Stimulated activated naive CD8-positive, alpha-beta T cell treated with anti-CD3 and anti-CD28 coated beads, Interleukin-15, Interleukin-2, amounts not matched to agents 100 ng/mL and 50 ng/mL, for 24 hours (primary cell): ENCODE measurements around the gene IFI35.

Experiments used
- H3K27ac Mint-ChIP-seq: one replicate; pipeline ENCODE4 v1.8.0; 2021; ENCODE audit warnings: mild to moderate bottlenecking, mixed read lengths
- H3K27me3 Mint-ChIP-seq: one replicate; pipeline ENCODE4 v1.8.0; 2021; ENCODE audit warnings: mixed read lengths
- H3K36me3 Mint-ChIP-seq: one replicate; pipeline ENCODE4 v1.8.0; 2021; ENCODE audit warnings: low read depth, mixed read lengths
- H3K4me1 Mint-ChIP-seq: one replicate; pipeline ENCODE4 v1.8.0; 2021; ENCODE audit warnings: low read depth, mixed read lengths
- H3K4me3 Mint-ChIP-seq: one replicate; pipeline ENCODE4 v1.8.0; 2021; ENCODE audit warnings: mild to moderate bottlenecking, mixed read lengths
- H3K9me3 Mint-ChIP-seq: one replicate; pipeline ENCODE4 v1.8.0; 2021; ENCODE audit warnings: mixed read lengths

The IFI35 gene

GRCh38 chr17:43025766-43026537 lies 19.4 kb downstream of the IFI35 start:
- Mint-ChIP-seq H3K27me3 (no peaks in the 10 kb centered on the region), H3K4me1 (peaks cover 15% of the 10 kb centered on the region), H3K36me3 (no peaks in the 10 kb centered on the region), H3K9me3 (no peaks in the 10 kb centered on the region), H3K27ac (no peak overlapping the region), H3K4me3 (no peak overlapping the region)

DNA sequence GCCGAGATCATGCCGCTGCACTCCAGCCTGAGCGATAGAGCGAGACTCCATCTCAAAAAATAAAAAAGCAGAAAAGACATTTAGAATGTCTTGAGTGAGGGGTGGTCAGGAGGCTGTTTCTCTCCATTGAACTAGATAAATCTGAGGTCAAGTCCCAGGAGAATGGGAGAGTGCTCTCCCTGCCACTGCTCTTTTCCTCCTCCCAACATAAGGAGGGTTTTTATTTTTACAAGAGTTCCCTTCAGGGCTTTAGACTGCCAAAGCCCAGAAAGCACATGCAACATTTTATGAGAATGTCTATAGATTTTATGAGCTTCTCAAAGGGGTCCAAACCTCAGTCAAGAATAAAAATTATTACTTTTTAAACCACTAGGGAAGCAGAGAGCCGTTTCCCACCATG lies 20.0 kb downstream of the IFI35 start:
- Mint-ChIP-seq H3K9me3 (no peaks in the 10 kb centered on the region), H3K4me1 (peaks cover 12% of the 10 kb centered on the region), H3K4me3 (no peak overlapping the region), H3K36me3 (no peaks in the 10 kb centered on the region), H3K27me3 (no peaks in the 10 kb centered on the region), H3K27ac (no peak overlapping the region)

- Mint-ChIP-seq H3K9me3 (no peaks in the 10 kb centered on the region), H3K4me3 (no peak overlapping the region), H3K27ac (no peak overlapping the region), H3K4me1 (peaks cover 9% of the 10 kb centered on the region), H3K36me3 (no peaks in the 10 kb centered on the region), H3K27me3 (no peaks in the 10 kb centered on the region)
These were observed 20.8 kb downstream of the IFI35 start for GRCh38 chr17:43027091-43028032.

DNA sequence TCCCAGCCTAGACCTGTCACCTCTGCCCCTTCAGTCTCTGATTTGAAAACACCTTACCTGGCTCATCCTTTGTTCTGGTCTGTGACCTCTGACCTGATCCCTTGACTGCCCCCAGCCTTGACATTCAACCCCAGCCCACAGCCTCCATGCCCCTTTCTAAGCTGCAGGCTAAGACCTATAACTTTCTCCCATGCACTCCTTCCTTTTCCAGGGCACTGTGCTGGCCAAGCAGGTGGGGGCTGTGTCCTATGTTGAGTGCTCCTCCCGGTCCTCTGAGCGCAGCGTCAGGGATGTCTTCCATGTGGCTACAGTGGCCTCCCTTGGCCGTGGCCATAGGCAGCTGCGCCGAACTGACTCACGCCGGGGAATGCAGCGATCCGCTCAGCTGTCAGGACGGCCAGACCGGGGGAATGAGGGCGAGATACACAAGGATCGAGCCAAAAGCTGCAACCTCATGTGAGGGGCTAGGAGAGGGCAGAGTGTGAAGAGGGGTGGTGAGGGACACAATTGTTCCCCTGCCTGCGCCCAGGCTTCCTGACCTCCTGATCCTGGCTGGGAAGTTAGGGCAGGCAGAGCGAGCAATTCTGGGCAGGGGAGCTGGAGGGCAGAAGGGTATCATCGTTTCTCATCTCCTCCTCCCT lies 21.8 kb downstream of the IFI35 start:
- Mint-ChIP-seq H3K27me3 (no peaks in the 10 kb centered on the region), H3K27ac (no peak overlapping the region), H3K4me3 (no peak overlapping the region), H3K36me3 (no peaks in the 10 kb centered on the region), H3K9me3 (no peaks in the 10 kb centered on the region), H3K4me1 (peaks cover 9% of the 10 kb centered on the region)

DNA sequence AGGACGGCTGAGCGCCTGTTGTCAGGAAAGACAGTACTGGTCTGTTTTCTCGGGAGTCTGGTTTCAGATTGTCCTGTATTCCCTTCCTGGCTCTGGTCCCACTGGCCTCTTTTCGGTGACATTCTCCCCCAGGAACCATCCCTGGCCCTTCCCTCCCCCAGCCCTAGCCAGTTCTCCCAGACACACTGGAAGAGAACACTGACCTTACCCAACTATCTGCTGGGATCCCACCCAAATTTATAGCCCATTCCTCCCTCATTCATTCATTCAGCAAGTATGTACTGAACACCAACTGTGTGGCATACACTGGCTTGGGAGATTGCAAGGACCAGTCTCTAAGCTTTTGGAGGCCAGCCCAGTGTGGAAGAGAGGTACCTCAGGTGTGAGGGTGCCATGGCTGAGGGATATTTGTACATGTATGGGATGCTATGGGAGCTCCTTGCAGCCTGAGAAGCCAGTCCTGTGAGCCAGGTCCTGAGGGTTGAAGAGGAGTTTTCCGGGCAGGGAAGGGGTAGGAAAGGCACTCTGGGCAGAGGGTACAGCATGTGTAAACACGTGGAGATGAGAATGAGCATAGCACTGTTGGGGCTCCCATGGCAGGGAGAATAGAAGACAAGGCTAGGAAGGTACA lies 23.7 kb downstream of the IFI35 start:
- no peak overlapping the region for H3K4me3 Mint-ChIP-seq
- no peaks in the 10 kb centered on the region for H3K9me3 Mint-ChIP-seq
- no peaks in the 10 kb centered on the region for H3K36me3 Mint-ChIP-seq
- no peaks in the 10 kb centered on the region for H3K27me3 Mint-ChIP-seq
- H3K4me1 Mint-ChIP-seq: no peaks in the 10 kb centered on the region
- no peak overlapping the region for H3K27ac Mint-ChIP-seq

DNA sequence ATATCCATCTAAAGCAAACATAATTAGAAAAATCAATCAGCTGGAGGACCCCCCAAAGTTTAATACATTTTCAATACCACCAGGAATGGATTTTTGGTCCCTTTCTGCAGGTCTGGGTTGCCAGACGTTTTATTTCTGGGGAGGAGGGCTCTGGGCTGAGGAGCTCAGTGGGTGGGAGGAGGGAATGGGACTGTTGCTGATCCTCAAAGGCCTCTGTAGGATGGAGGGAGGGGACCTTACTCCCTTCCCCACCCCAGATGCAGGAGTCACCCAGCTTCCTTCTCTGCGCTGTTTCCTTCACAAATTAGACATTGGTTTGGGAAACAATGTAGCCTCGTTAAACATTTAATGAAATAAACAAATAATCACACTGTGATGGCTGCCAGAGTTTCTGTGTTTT lies 25.1 kb downstream of the IFI35 start:
- no peaks in the 10 kb centered on the region for H3K27me3 Mint-ChIP-seq
- no peaks in the 10 kb centered on the region for H3K9me3 Mint-ChIP-seq
- no peak overlapping the region for H3K4me3 Mint-ChIP-seq
- H3K36me3 Mint-ChIP-seq: no peaks in the 10 kb centered on the region
- H3K27ac Mint-ChIP-seq: no peak overlapping the region
- no peaks in the 10 kb centered on the region for H3K4me1 Mint-ChIP-seq

DNA sequence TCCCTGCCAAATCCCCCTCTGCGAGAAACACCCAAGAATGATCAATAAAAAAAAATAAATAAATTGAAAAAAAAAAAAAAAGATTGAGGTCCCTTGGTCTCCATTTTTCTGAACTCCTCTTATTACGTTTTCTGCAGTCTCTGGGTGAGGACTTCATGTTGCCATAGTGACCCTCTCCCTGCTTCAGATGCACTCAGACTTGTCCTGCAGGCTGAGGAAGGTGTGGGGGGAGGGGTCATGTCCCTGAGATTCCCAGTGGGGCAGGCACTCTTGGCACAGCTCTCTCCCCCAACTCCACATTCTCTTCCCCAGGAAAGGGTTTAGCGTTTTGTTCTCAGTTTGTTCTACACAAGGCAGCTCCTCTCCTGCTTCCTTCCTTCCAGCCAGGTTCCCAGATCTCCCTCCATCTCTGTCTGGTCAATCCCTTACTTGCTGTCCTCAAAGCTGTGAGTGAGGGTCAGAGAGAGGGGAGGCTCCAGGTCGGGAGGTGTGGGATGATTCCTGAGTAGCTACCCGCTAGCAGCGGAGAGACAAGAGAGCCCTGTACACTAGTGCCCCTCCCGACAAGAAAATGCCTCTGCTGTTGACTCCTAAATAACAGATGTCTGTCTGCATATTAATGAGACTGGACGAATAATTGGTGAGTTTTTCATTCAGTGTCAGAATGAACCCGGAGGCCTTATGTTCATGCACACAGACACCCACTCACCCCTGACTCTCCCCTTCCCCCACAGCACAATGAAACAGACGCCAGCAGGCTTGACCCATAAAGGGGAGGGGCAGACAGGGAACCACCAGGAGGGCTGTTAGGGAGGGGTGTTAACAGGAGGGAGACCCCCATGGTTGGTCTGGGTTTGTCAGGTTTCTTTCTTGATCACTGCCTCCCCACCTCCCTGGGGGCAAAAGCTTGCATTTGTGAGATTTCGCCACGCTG lies 27.6 kb downstream of the IFI35 start:
- H3K27me3 Mint-ChIP-seq: no peaks in the 10 kb centered on the region
- H3K36me3 Mint-ChIP-seq: no peaks in the 10 kb centered on the region
- H3K4me3 Mint-ChIP-seq: no peak overlapping the region
- no peaks in the 10 kb centered on the region for H3K4me1 Mint-ChIP-seq
- no peak overlapping the region for H3K27ac Mint-ChIP-seq
- no peaks in the 10 kb centered on the region for H3K9me3 Mint-ChIP-seq

DNA sequence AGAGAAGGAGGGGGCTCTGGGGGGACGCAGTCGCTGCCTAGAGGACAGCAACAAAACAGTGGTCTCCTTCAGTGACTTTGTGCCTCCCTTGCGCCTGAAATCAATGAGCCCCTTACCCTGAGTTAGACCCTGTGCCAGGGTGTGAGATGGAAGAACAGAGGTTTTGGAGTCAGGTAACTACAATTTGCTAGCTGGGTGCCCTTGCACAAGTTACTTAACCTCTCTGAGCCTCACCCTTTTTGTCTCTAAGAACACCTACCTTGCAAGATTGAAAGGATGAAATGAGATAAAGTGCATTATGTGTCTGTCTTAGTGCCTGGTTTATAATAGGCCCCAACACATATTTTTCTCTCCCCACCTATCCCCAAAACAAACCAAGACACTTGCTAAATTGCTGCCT lies 28.3 kb downstream of the IFI35 start:
- no peak overlapping the region for H3K27ac Mint-ChIP-seq
- H3K27me3 Mint-ChIP-seq: no peaks in the 10 kb centered on the region
- H3K4me1 Mint-ChIP-seq: no peaks in the 10 kb centered on the region
- no peaks in the 10 kb centered on the region for H3K36me3 Mint-ChIP-seq
- no peaks in the 10 kb centered on the region for H3K9me3 Mint-ChIP-seq
- no peak overlapping the region for H3K4me3 Mint-ChIP-seq

- H3K27ac Mint-ChIP-seq: no peak overlapping the region
- H3K4me1 Mint-ChIP-seq: no peaks in the 10 kb centered on the region
- H3K27me3 Mint-ChIP-seq: no peaks in the 10 kb centered on the region
- no peaks in the 10 kb centered on the region for H3K9me3 Mint-ChIP-seq
- H3K36me3 Mint-ChIP-seq: peaks cover 17% of the 10 kb centered on the region
- no peak overlapping the region for H3K4me3 Mint-ChIP-seq
These were observed 33.1 kb downstream of the IFI35 start for GRCh38 chr17:43039646-43040045.

- H3K27ac Mint-ChIP-seq: no peak overlapping the region
- H3K4me3 Mint-ChIP-seq: no peak overlapping the region
- H3K27me3 Mint-ChIP-seq: no peaks in the 10 kb centered on the region
- no peaks in the 10 kb centered on the region for H3K4me1 Mint-ChIP-seq
- H3K9me3 Mint-ChIP-seq: no peaks in the 10 kb centered on the region
- H3K36me3 Mint-ChIP-seq: peaks cover 27% of the 10 kb centered on the region
These were observed 34.1 kb downstream of the IFI35 start for GRCh38 chr17:43040655-43041054.

DNA sequence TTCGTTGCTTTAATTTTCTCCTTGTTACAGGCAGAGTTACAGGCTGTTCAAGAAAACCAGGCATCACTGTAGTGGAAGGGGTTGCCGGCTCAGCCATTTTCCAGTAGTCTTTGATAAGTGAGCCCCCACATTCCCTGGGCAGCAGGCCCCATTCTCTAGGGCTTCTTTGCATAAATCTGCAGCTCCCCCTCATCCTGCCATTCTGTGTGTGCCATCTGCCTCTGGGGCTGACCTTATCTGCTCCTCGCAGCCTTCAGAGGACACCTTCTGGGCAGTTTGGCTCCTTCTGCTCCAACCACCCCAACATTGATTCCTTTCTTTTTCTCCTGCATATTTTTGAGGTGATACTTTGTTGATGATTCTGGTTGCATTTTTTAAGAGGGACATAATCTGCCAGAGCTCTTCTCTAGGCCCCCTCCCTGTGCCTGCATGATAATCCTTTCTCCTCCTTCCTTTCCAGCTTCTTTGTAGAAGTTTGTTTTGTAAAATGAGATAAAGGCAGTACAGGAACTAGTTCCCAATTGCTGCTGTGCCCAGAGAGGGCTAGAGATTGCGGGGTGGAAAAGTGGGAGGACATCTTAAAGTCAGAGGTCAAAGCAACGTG lies 35.5 kb downstream of the IFI35 start:
- H3K27me3 Mint-ChIP-seq: no peaks in the 10 kb centered on the region
- H3K4me1 Mint-ChIP-seq: no peaks in the 10 kb centered on the region
- no peak overlapping the region for H3K27ac Mint-ChIP-seq
- no peak overlapping the region for H3K4me3 Mint-ChIP-seq
- H3K36me3 Mint-ChIP-seq: peaks cover 33% of the 10 kb centered on the region
- H3K9me3 Mint-ChIP-seq: no peaks in the 10 kb centered on the region

DNA sequence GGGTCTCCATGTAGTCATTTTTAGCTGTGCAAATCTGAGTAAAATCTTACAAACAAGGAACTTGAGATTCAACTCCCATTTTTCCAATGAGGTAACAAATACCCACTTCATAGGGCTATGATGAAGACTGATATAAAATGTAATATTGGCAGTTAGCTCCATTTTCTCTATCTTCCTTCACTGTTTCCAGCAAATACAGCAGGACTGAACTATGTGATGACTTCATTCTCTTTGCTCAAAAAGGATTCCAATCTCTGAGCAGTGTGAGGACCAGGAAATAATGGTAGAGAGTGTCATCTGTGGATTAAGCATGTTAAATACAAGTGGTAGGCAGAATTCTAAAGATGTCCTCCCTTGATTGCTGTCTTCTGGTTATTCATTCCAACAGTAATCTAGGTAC lies 36.7 kb downstream of the IFI35 start:
- Mint-ChIP-seq H3K4me1 (no peaks in the 10 kb centered on the region), H3K27ac (no peak overlapping the region)

GRCh38 chr17:43044024-43044423 lies 37.4 kb downstream of the IFI35 start:
- Mint-ChIP-seq H3K36me3 (peaks cover 49% of the 10 kb centered on the region), H3K4me1 (no peaks in the 10 kb centered on the region), H3K4me3 (no peak overlapping the region), H3K27ac (no peak overlapping the region), H3K9me3 (no peaks in the 10 kb centered on the region), H3K27me3 (no peaks in the 10 kb centered on the region)

More for the DNA sequence above, 36.7 kb downstream of the IFI35 start:
- H3K36me3 Mint-ChIP-seq: peaks cover 42% of the 10 kb centered on the region
- H3K9me3 Mint-ChIP-seq: no peaks in the 10 kb centered on the region
- H3K27me3 Mint-ChIP-seq: no peaks in the 10 kb centered on the region
- no peak overlapping the region for H3K4me3 Mint-ChIP-seq
